Retinal pigment epithelial cell (primary cell): ENCODE results near the gene CAPN10.
"Not testable (repeated sequence)": the region's sequence is repeated elsewhere in the genome, so short reads cannot be mapped to it uniquely, and the experiment has no call there.

Source experiments
- DNase-seq: peaks from one replicate; pipeline ENCODE4 v3.0.0-alpha.2; 2010; ENCODE audit warnings: low read depth
- H3K4me3 ChIP-seq: 2 replicates; pipeline ENCODE4 v1.5.1; 2011; ENCODE audit warnings: mild to moderate bottlenecking, low read length, control low read depth, moderate library complexity
- CTCF ChIP-seq: conservative IDR thresholded peaks from 2 replicates; pipeline ENCODE4 v1.5.1; 2011; ENCODE audit warnings: low read depth, low read length, control low read depth, inconsistent platforms

Gene CAPN10

GRCh38 chr2:240559286-240559685 is 27.2 kb upstream of the CAPN10 start:
- H3K4me3 ChIP-seq: no peak overlapping the region
- TF ChIP-seq CTCF: no peak
- no peak for DNase-seq

GRCh38 chr2:240560084-240560479 is 26.5 kb upstream of the CAPN10 start, which contains the start of gene DUSP28:
DUSP28 (plus strand) TSS chr2:240560357; CDS start chr2:240560685, 328 bp downstream.
- TF ChIP-seq CTCF: no peak
- peak within 1 kb of the TSS; percentile 59 for H3K4me3 ChIP-seq
- peak; percentile 40 for DNase-seq

- H3K4me3 ChIP-seq: peak overlapping the region; percentile 59
- peak; percentile 86 for DNase-seq
- TF ChIP-seq CTCF: peak; percentile 33
Measured at GRCh38 chr2:240560480-240561324, 25.8 kb upstream of the CAPN10 start.

- peak overlapping the region; percentile 59 for H3K4me3 ChIP-seq
- no peak for TF ChIP-seq CTCF
- DNase-seq: no peak
Measured at GRCh38 chr2:240561325-240561971, 25.1 kb upstream of the CAPN10 start.

- H3K4me3 ChIP-seq, DNase-seq: not testable (repeated sequence)
Measured at GRCh38 chr2:240563231-240563630, 23.3 kb upstream of the CAPN10 start.

GRCh38 chr2:240563951-240564560 is 22.5 kb upstream of the CAPN10 start:
- no peak for DNase-seq
- no peak for TF ChIP-seq CTCF
- no peak overlapping the region for H3K4me3 ChIP-seq

- no peak overlapping the region for H3K4me3 ChIP-seq
- DNase-seq: no peak
- TF ChIP-seq CTCF: no peak
Measured at GRCh38 chr2:240564561-240565332, 21.8 kb upstream of the CAPN10 start.
